ENCODE measurements around the gene RPS6KA5. TPM values are rescaled to one million over a fixed set of nuclear protein-coding genes. Genes with fewer than 3 reads are reported as not detected.

RPS6KA5 gene
- total RNA-seq, 1 donor from 2014 or later, result 11.9 TPM

DNA sequence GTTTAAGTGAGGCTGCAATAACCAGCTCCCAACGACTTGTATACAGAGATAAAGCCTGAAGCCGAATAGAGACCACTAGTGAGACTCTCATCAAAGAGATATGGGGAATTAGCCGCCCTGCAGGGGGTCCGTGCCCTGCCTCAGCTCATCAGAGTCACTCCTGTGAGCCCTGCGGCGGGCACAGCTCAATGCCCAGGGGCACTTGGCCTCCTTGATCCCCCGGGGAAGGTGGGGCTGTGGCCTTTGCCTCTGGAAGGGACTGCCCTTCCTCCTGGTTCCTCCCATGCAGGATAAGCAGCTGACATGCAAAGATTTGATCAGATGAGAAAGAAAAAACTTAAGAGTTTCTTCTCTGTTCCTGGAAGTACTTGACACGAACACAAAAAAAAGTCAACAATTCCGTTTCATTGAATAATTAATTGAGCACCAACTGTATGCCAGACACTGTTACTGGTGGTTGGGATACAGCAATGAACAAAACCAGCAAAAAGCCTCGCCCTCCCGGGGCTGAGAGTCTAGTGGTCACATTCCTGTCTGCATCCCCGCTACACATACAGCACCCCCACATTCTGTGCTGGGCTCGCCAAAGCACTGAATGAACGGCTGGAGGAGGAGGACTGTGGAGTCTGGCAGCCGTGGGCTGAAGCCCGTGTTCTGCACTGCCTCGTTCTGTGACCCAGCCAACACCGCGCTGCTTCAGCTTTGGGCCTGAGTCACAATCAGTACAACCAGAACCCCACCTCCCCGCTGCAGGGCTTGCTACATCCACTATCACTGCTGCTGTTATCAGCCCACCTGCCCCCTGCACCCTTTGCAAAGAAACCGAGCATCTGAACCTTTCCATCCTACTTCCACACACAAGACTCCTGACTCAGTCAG is 254.5 kb downstream of the RPS6KA5 start:
- peak; percentile 67 for ATAC-seq
- intact Hi-C loops (cut with micrococcal nuclease), result no loop called here
- peak; percentile 66 for DNase-seq

DNA sequence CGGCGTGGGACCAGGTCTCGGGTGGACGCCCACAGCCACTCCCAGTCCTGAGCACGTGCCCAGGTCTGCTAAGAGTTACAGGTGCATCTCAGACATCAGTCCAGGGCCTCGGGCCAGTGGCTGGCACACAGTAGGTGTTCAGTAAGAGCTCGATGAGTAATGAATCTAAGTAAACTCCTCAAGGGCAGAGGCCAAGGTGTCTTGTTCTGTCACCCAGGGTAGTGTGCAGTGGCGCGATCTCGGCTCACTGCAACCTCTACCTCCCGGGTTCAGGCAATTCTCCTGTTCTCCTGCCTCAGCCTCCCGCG is 255.4 kb downstream of the RPS6KA5 start:
- DNase-seq (no peak), ATAC-seq (no peak)
- intact Hi-C loops (cut with micrococcal nuclease), result no loop called here

DNA sequence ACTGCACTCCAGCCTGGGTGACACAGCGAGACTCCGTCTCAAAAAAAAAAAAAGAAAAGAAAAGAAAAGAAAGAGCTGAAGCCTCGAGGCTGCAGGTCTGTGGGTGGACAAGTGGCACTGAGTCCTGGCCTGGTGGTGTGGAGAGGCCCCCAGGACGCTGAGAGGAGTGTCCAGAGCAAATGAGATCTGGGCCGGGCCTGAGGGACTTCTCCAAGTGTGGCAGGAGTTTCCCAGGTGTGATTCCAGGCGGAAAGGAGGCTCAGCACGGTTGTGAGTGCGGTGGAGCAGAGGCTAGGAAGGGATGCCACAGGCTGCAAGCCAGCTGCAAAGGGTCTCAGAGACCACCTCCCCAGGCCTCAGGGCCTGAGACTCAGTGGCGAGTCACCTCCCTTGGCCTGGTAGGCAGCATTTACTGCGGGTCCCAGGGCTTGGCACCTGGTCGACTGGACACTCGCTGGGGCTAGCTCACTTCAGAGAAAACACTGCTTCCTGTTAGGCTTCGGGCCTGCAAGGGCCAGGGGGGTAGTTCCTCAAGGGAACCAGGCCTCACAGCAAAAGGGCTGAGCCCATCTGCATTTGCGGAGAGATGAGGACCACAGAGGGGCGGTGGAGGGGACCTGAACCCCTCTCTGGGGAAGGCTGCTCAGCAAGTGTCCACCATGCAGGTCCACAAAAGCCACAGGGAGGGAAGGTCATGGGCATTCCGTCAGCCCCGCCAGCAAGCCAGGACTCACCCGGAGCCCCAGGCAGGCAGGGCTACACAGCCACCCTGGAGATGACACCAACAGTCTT is 256.0 kb downstream of the RPS6KA5 start:
- intact Hi-C loops (cut with micrococcal nuclease), result no loop called here
- DNase-seq (no peak), ATAC-seq (no peak)

DNA sequence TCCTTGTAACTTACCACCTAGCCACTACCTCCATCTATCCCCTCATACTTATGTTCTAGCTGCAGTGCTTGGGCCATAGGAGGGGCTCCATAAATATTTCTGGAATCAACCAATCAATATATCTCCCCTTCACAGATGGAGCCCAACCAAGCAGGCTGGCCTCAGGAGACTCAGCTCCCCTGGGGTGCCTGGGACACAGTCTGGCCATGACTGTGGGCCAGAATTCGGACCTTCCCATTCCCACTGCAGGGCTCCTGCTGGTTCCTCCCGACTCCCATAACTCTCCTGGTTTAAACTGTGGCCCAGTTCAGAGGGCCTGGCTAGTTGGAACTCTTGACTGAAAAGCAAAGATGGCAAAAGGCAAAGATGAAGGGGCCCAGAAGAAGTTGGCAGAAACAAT is 257.2 kb downstream of the RPS6KA5 start:
- intact Hi-C loops (cut with micrococcal nuclease), result no loop called here
- ATAC-seq, result no peak
- DNase-seq, result no peak

DNA sequence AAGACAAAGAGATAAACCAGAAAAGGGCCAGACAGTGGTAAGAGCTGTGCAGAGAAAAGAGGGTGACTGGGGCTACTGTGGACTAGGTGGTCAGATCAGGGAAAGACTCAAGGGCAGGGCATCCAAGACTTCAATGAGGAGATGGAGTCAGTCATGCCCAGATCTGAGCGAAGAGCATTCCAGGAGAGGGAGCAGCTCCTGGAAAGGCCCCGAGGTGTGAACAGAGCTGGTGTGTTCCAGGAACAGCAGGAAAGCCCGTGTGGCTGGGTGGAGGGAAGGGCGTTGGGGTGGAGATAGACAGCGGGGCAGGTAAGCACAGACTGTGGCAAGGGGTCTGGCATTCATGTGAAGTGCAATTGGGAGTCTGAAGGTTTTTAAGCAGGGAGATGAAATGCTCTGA is 261.0 kb downstream of the RPS6KA5 start:
- no peak for ATAC-seq
- no peak for DNase-seq
- intact Hi-C loops (cut with micrococcal nuclease), result no loop called here

DNA sequence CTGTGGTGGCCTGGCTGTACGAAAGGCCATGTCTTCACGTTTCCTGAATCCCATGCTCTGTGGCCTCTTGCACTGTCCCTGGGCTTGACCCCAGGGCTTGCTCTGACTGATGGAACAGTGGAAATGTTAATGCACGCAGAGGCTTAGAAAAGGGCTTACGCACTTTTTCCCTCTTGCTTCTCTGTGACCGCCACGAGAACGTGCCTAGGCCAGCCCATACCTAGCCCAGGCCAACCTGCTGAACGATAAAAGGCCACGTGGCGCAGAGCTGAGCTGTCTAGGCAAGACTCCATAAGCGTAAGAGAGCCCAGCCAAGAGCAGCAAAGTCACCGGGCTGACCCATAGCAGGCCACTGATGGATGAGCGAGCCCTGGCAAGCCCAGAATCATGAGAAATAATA is 262.5 kb downstream of the RPS6KA5 start:
- intact Hi-C loops (cut with micrococcal nuclease), result no loop called here
- ATAC-seq (no peak), DNase-seq (no peak)

Other genes starting within 250 kb of the RPS6KA5 start
- gene TTC7B, start 244.2 kb downstream of the RPS6KA5 start, total RNA-seq, result 72.2 TPM
- 254 TPM for gene DGLUCY, start 53.4 kb upstream of the RPS6KA5 start, total RNA-seq
- 0.35 TPM for gene GPR68, start 184.1 kb upstream of the RPS6KA5 start, total RNA-seq

Data from left ventricle myocardium superior (tissue), 1 donor.